Activated CD4-positive, alpha-beta T cell treated with anti-CD3 and anti-CD28 coated beads for 36 hours (primary cell): ENCODE results near the gene MAX. TPM values are rescaled to one million over a fixed set of nuclear protein-coding genes. Genes with fewer than 3 reads are reported as not detected.
A peak's percentile ranks its signal among the peaks of the same experiment; 100 is the strongest.
"Not testable (repeated sequence)": the region's sequence is repeated elsewhere in the genome, so short reads cannot be mapped to it uniquely, and the experiment has no call there.

Experiments
- ATAC-seq: fragments of 200-7000 bp; cut with Tn5 transposase; one replicate; pipeline ENCODE4 v1.10.0; 2021; ENCODE audit warnings: mild to moderate bottlenecking, moderate library complexity
- CTCF ChIA-PET: fragments of 350-600 bp; sonication (Branson Sonifier 250); formaldehyde crosslinking; loops from one replicate; lab custom pipeline; 2021; ENCODE audit warnings: antibody characterized with exemption; lab: Charles Lee
- POLR2A ChIA-PET: fragments of 350-600 bp; sonication (Branson Sonifier 250); formaldehyde crosslinking; loops from one replicate; lab custom pipeline; 2021; ENCODE audit warnings: antibody characterized with exemption, inconsistent platforms; lab: Charles Lee
- DNase-seq: peaks from one replicate; pipeline ENCODE4 v3.0.0-alpha.2; 2020
- H3K27ac Mint-ChIP-seq: one replicate; pipeline ENCODE4 v1.8.0; 2021; ENCODE audit warnings: mixed read lengths
- H3K27me3 Mint-ChIP-seq: one replicate; pipeline ENCODE4 v1.8.0; 2021; ENCODE audit warnings: mixed read lengths
- H3K36me3 Mint-ChIP-seq: one replicate; pipeline ENCODE4 v1.8.0; 2021; ENCODE audit warnings: low read depth, mixed read lengths
- H3K4me1 Mint-ChIP-seq: one replicate; pipeline ENCODE4 v1.8.0; 2021; ENCODE audit warnings: mixed read lengths
- H3K4me3 Mint-ChIP-seq: one replicate; pipeline ENCODE4 v1.8.0; 2021; ENCODE audit warnings: mild to moderate bottlenecking, moderate library complexity, mixed read lengths
- H3K9me3 Mint-ChIP-seq: one replicate; pipeline ENCODE4 v1.8.0; 2021; ENCODE audit warnings: low read depth, mixed read lengths
- intact Hi-C, 2 experiments: fragments of 100-400 bp; cut with DNase I in 1 of 2; cut with micrococcal nuclease in 1 of 2; formaldehyde crosslinking; loops; one replicate each; pipeline versions ENCODE4 v1.14.2 to v1.15.1; 2022 to 2024; cut with DNase I, micrococcal nuclease
- total RNA-seq, 2 experiments: library from RNA; stranded (reverse); gene quantifications; one replicate each; pipeline ENCODE4 v1.2.3, GENCODE V29; 2021

The MAX gene
- total RNA-seq, 2 experiments from 2014 or later, result 93.6 to 136 TPM

- peak; percentile 45 for DNase-seq
- peak overlapping the region; percentile 89 for H3K4me3 Mint-ChIP-seq
- intact Hi-C loops, result loop anchor here (2.0 to 5.0 kb wide), 6 partner anchors 104 to 1404 kb away; partner anchors contain the start of genes GPHN (in 1 of the 2) and ZBTB1 (in 1 of the 2)
- no peaks in the 10 kb centered on the region for H3K9me3 Mint-ChIP-seq
- no peak for ATAC-seq
- peak overlapping the region; percentile 26 for H3K27ac Mint-ChIP-seq
- peaks cover 2% of the 10 kb centered on the region for H3K27me3 Mint-ChIP-seq
- H3K4me1 Mint-ChIP-seq, result peaks cover 34% of the 10 kb centered on the region
- CTCF ChIA-PET, result interaction anchor here (0.8 to 1.6 kb wide), 6 partner anchors 30 to 211 kb away, joined by 3 to 4 read pairs (median 3); no protein-coding TSS in a partner anchor
- peaks cover 21% of the 10 kb centered on the region for H3K36me3 Mint-ChIP-seq
- POLR2A ChIA-PET, result interaction anchor here (0.6 kb wide), 1 partner anchor 65 kb away, joined by 3 read pairs; no protein-coding TSS in a partner anchor
These were observed 938 bp upstream of the MAX start for GRCh38 chr14:65103150-65103760.

GRCh38 chr14:65101631-65102440 is 481 bp downstream of the MAX start:
- intact Hi-C loops, result loop anchor here (1.0 to 5.0 kb wide), 11 partner anchors 104 to 1405 kb away; partner anchors contain the start of genes CHURC1 (in 1 of the 2), FUT8 (in 1 of the 2), GPHN (in 1 of the 2) and ZBTB1 (in 1 of the 2)
- Mint-ChIP-seq H3K4me3 (peak overlapping the region; percentile 89), H3K9me3 (no peaks in the 10 kb centered on the region), H3K27me3 (peaks cover 2% of the 10 kb centered on the region), H3K36me3 (peaks cover 29% of the 10 kb centered on the region), H3K27ac (peak overlapping the region; percentile 96), H3K4me1 (peaks cover 47% of the 10 kb centered on the region)
- DNase-seq, result peak; percentile 60
- ChIA-PET CTCF (interaction anchor here (0.5 to 1.2 kb wide), 3 partner anchors 111 to 693 kb away, joined by 3 to 4 read pairs (median 3); no protein-coding TSS in a partner anchor), POLR2A (interaction anchor here (0.6 kb wide), 1 partner anchor 410 kb away, joined by 6 read pairs; no protein-coding TSS in a partner anchor)
- no peak for ATAC-seq

- ChIA-PET POLR2A (interaction anchor here (0.5 to 0.7 kb wide), 2 partner anchors 99 to 186 kb away, joined by 3 read pairs; partner anchors contain the start of gene CHURC1), CTCF (interaction anchor here (1.2 kb wide), 1 partner anchor 114 kb away, joined by 3 read pairs; no protein-coding TSS in a partner anchor)
- H3K4me1 Mint-ChIP-seq, result peaks cover 53% of the 10 kb centered on the region
- H3K9me3 Mint-ChIP-seq, result no peaks in the 10 kb centered on the region
- DNase-seq, result no peak
- peak overlapping the region; percentile 96 for H3K27ac Mint-ChIP-seq
- H3K4me3 Mint-ChIP-seq, result peak overlapping the region; percentile 89
- ATAC-seq, result no peak
- intact Hi-C loops, result loop anchor here (5.0 kb wide), 5 partner anchors 106 to 1406 kb away; partner anchors contain the start of gene GPHN (in 1 of the 2)
- peaks cover 37% of the 10 kb centered on the region for H3K36me3 Mint-ChIP-seq
- peaks cover 2% of the 10 kb centered on the region for H3K27me3 Mint-ChIP-seq
These were observed 1.3 kb downstream of the MAX start for GRCh38 chr14:65100922-65101541.

GRCh38 chr14:65098586-65098985 is 3.7 kb downstream of the MAX start:
- ChIA-PET CTCF (interaction anchor here (0.7 to 2.2 kb wide), 3 partner anchors 9 to 118 kb away, joined by 3 to 5 read pairs (median 3); no protein-coding TSS in a partner anchor), POLR2A (interaction anchor here (0.6 kb wide), 1 partner anchor 675 kb away, joined by 3 read pairs; no protein-coding TSS in a partner anchor)
- H3K27ac Mint-ChIP-seq, result peak overlapping the region; percentile 83
- peaks cover 71% of the 10 kb centered on the region for H3K4me1 Mint-ChIP-seq
- no peak for DNase-seq
- intact Hi-C loops, result loop anchor here in 1 of 2 experiments (5.0 kb wide), 1 partner anchor 171 kb away; no protein-coding TSS in a partner anchor
- H3K4me3 Mint-ChIP-seq, result peak overlapping the region; percentile 60
- H3K27me3 Mint-ChIP-seq, result peaks cover 2% of the 10 kb centered on the region
- no peaks in the 10 kb centered on the region for H3K9me3 Mint-ChIP-seq
- ATAC-seq, result no peak
- peaks cover 52% of the 10 kb centered on the region for H3K36me3 Mint-ChIP-seq

- Mint-ChIP-seq H3K4me3 (no peak overlapping the region), H3K9me3 (no peaks in the 10 kb centered on the region), H3K36me3 (peaks cover 64% of the 10 kb centered on the region), H3K4me1 (peaks cover 75% of the 10 kb centered on the region), H3K27ac (peak overlapping the region; percentile 64), H3K27me3 (no peaks in the 10 kb centered on the region)
- ChIA-PET POLR2A (no interaction called here), CTCF (interaction anchor here (0.6 to 1.4 kb wide), 3 partner anchors 23 to 728 kb away, joined by 3 read pairs; no protein-coding TSS in a partner anchor)
- ATAC-seq (no peak), DNase-seq (peak; percentile 22)
- intact Hi-C loops, result loop anchor here in 1 of 2 experiments (5.0 kb wide), 1 partner anchor 169 kb away; no protein-coding TSS in a partner anchor
These were observed 5.8 kb downstream of the MAX start for GRCh38 chr14:65096323-65097089.

- Mint-ChIP-seq H3K9me3 (no peaks in the 10 kb centered on the region), H3K36me3 (peaks cover 65% of the 10 kb centered on the region), H3K4me1 (peaks cover 74% of the 10 kb centered on the region), H3K27ac (peak overlapping the region; percentile 49), H3K4me3 (no peak overlapping the region), H3K27me3 (no peaks in the 10 kb centered on the region)
- DNase-seq (no peak), ATAC-seq (no peak)
- POLR2A ChIA-PET, result no interaction called here
- CTCF ChIA-PET, result interaction anchor here (0.6 to 1.4 kb wide), 3 partner anchors 13 to 729 kb away, joined by 3 read pairs; no protein-coding TSS in a partner anchor
- intact Hi-C loops, result loop anchor here in 1 of 2 experiments (5.0 kb wide), 1 partner anchor 168 kb away; no protein-coding TSS in a partner anchor
These were observed 6.6 kb downstream of the MAX start for GRCh38 chr14:65095633-65096205.

GRCh38 chr14:65092349-65092748 is 10.0 kb downstream of the MAX start:
- Mint-ChIP-seq H3K9me3 (peaks cover 6% of the 10 kb centered on the region), H3K4me1 (peaks cover 47% of the 10 kb centered on the region)
- ATAC-seq, result no peak

GRCh38 chr14:65087835-65088234 is 14.5 kb downstream of the MAX start:
- H3K4me1 Mint-ChIP-seq, result peaks cover 40% of the 10 kb centered on the region
- POLR2A ChIA-PET, result not testable (repeated sequence)

More at GRCh38 chr14:65092349-65092748, 10.0 kb downstream of the MAX start:
- Mint-ChIP-seq H3K36me3 (peaks cover 72% of the 10 kb centered on the region), H3K27ac (no peak overlapping the region), H3K27me3 (no peaks in the 10 kb centered on the region), H3K4me3 (no peak overlapping the region)
- POLR2A ChIA-PET, result no interaction called here
- CTCF ChIA-PET, result interaction anchor here (1.2 to 1.4 kb wide), 2 partner anchors 8 to 98 kb away, joined by 3 read pairs; no protein-coding TSS in a partner anchor
- intact Hi-C loops, result no loop called here
- no peak for DNase-seq

GRCh38 chr14:65086686-65087085 is 15.6 kb downstream of the MAX start:
- Mint-ChIP-seq H3K4me1 (peaks cover 48% of the 10 kb centered on the region), H3K36me3 (peaks cover 85% of the 10 kb centered on the region)
- POLR2A ChIA-PET, ATAC-seq, H3K4me3 Mint-ChIP-seq, H3K27ac Mint-ChIP-seq, H3K27me3 Mint-ChIP-seq, DNase-seq, CTCF ChIA-PET, intact Hi-C loops, H3K9me3 Mint-ChIP-seq: not testable (repeated sequence)

More at GRCh38 chr14:65087835-65088234, 14.5 kb downstream of the MAX start:
- H3K27me3 Mint-ChIP-seq, DNase-seq, H3K9me3 Mint-ChIP-seq, H3K27ac Mint-ChIP-seq, H3K4me3 Mint-ChIP-seq, intact Hi-C loops, ATAC-seq: not testable (repeated sequence)
- CTCF ChIA-PET, result interaction anchor here (0.7 to 1.9 kb wide), 2 partner anchors 14 to 81 kb away, joined by 3 to 6 read pairs; no protein-coding TSS in a partner anchor
- H3K36me3 Mint-ChIP-seq, result peaks cover 81% of the 10 kb centered on the region
